ENCODE measurements around the gene METTL25B.

DNA sequence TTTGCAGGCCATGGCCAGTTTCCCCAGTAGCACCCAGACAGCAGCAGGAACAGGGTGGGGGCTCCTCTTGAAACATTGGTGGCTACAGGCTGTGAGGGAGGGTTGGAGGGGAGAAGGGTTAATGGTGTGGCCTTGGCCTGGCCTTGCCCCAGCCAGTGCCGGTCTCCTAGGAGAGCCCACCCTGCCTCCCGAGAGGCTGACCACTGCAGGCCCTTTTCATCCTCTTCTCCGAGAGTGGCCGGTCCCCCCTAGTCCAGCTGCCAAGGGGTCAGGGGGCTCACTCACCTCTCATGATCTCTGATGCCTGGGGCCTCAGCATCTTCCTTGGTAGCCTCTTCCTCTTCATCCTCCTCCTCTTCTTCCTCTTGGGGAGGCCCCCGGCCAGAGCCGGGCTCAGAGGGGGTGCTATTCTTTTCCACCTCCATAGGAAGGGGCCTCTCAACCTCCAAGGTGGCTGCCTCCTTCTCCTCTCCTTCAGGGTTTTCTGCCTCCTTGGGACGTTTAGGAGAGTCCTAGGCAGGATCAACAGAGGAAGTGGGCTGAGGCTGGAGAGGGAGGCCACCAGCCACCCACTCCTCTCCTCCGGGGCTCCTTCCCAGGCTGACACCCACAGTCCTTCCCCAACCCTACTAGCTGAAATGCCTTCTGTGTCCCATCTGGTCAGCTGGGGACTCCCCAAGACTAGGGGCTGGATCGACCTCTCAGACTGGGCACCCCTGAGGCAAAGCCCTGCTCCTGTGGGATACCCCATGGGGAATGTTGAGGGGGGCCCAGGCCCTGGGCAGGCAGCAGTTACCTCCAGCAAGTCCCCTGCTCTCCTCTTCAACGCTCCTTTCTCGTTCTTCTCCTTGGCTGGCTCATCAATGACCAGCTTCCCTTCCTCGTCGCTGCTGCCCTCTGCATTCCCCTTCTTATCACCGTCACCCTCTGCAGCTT is 15.4 kb downstream of the METTL25B start:
- TF ChIP-seq, protein P1, sequence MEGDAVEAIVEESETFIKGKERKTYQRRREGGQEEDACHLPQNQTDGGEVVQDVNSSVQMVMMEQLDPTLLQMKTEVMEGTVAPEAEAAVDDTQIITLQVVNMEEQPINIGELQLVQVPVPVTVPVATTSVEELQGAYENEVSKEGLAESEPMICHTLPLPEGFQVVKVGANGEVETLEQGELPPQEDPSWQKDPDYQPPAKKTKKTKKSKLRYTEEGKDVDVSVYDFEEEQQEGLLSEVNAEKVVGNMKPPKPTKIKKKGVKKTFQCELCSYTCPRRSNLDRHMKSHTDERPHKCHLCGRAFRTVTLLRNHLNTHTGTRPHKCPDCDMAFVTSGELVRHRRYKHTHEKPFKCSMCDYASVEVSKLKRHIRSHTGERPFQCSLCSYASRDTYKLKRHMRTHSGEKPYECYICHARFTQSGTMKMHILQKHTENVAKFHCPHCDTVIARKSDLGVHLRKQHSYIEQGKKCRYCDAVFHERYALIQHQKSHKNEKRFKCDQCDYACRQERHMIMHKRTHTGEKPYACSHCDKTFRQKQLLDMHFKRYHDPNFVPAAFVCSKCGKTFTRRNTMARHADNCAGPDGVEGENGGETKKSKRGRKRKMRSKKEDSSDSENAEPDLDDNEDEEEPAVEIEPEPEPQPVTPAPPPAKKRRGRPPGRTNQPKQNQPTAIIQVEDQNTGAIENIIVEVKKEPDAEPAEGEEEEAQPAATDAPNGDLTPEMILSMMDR (conservative IDR thresholded peaks at IDR 0.05; ENCODE audit: low read depth, low read length) = no peak
- TF ChIP-seq EZH2 (IDR thresholded peaks at IDR 0.05; ENCODE audit: low read length, unreplicated experiment) = no peak
- no peak for TF ChIP-seq EZH2phosphoT487 (IDR thresholded peaks at IDR 0.05; ENCODE audit: borderline replicate concordance, low read length)
